Activated naive CD8-positive, alpha-beta T cell treated with anti-CD3 and anti-CD28 coated beads, Interleukin-2, amount 50 U/mL, for 24 hours (primary cell): Measurements from ENCODE around the gene ULK4.

Source experiments
- ATAC-seq: fragments of 150-1000 bp; cut with Tn5 transposase; one replicate; pipeline ENCODE4 v1.10.0; 2021
- DNase-seq: peaks from one replicate; pipeline ENCODE4 v3.0.0; 2021
- H3K27ac Mint-ChIP-seq: one replicate; pipeline ENCODE4 v1.8.0; 2021; ENCODE audit warnings: mild to moderate bottlenecking, mixed read lengths
- H3K27me3 Mint-ChIP-seq: one replicate; pipeline ENCODE4 v1.8.0; 2021; ENCODE audit warnings: mixed read lengths
- H3K36me3 Mint-ChIP-seq: one replicate; pipeline ENCODE4 v1.8.0; 2021; ENCODE audit warnings: low read depth, mixed read lengths
- H3K4me1 Mint-ChIP-seq: one replicate; pipeline ENCODE4 v1.8.0; 2021; ENCODE audit warnings: mixed read lengths
- H3K4me3 Mint-ChIP-seq: one replicate; pipeline ENCODE4 v1.8.0; 2021; ENCODE audit warnings: mild to moderate bottlenecking, moderate library complexity, mixed read lengths
- H3K9me3 Mint-ChIP-seq: one replicate; pipeline ENCODE4 v1.8.0; 2021; ENCODE audit warnings: mixed read lengths

ULK4 gene

DNA sequence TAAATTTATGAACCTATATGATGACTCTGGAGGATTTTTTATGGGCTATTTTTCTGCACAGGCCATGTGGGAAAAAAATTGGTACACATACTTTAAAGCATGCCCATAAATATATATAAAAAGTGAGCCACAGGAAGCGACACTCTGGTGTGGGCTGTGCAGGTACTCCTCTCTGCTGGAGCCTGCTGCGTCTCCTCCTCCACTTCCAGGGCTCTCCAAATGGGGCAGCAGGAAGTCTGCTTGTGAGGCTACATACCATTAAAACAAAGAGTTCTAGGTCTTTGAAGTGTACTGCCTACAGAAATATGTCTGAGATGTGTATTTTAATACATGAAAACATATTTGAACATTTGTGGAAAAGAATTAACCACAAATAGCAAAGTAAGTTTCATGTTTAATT, 627.5 kb downstream of the ULK4 start:
- DNase-seq (no peak), ATAC-seq (no peak)
- no peaks in the 10 kb centered on the region for H3K36me3 Mint-ChIP-seq
- H3K4me3 Mint-ChIP-seq, result no peak overlapping the region
- H3K4me1 Mint-ChIP-seq, result no peaks in the 10 kb centered on the region
- H3K27me3 Mint-ChIP-seq, result no peaks in the 10 kb centered on the region
- H3K27ac Mint-ChIP-seq, result no peak overlapping the region
- H3K9me3 Mint-ChIP-seq, result no peaks in the 10 kb centered on the region

DNA sequence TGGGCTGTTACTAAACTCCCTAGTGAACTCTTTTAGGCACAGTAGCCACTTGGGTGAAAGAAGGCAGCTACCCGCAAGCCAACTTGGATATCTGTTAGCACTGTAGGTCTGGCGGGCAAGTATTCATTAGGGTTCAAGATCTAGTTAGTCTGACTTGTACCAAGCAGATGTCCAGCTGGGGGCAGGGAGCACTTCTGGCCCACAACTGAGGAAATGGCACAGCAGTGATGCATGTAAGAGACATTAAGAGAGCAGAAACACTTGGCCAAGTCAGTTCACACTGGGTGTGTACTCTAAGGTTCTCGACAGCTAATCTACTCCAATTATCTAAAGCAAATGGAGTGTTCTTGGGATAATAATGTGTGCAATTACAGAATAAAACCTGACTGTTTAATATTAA, 630.9 kb downstream of the ULK4 start:
- no peak overlapping the region for H3K4me3 Mint-ChIP-seq
- no peaks in the 10 kb centered on the region for H3K36me3 Mint-ChIP-seq
- H3K27ac Mint-ChIP-seq, result no peak overlapping the region
- DNase-seq (no peak), ATAC-seq (no peak)
- H3K4me1 Mint-ChIP-seq, result no peaks in the 10 kb centered on the region
- H3K9me3 Mint-ChIP-seq, result no peaks in the 10 kb centered on the region
- no peaks in the 10 kb centered on the region for H3K27me3 Mint-ChIP-seq

DNA sequence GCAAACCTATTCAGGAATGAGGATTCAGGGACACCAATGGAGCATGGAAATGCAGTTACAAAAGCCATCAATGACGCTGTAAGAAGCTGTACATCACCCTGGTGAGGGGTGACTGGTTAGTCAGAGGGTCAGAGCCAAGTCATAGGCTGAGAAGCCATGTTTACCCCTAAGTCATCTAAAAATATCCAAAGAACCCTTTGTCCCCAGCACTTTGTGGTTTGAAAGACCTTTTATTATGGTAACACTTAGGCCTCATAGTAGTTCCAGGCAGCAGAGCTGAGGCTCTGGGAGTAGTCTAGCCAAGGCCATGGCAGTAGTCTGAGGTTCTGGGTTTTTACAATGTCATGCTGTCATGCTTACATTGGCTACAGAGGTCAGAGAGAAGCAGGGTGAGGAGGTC, 631.4 kb downstream of the ULK4 start:
- Mint-ChIP-seq H3K4me3 (no peak overlapping the region), H3K4me1 (no peaks in the 10 kb centered on the region), H3K9me3 (no peaks in the 10 kb centered on the region), H3K27ac (no peak overlapping the region), H3K36me3 (no peaks in the 10 kb centered on the region), H3K27me3 (no peaks in the 10 kb centered on the region)
- DNase-seq, result no peak
- ATAC-seq, result no peak

DNA sequence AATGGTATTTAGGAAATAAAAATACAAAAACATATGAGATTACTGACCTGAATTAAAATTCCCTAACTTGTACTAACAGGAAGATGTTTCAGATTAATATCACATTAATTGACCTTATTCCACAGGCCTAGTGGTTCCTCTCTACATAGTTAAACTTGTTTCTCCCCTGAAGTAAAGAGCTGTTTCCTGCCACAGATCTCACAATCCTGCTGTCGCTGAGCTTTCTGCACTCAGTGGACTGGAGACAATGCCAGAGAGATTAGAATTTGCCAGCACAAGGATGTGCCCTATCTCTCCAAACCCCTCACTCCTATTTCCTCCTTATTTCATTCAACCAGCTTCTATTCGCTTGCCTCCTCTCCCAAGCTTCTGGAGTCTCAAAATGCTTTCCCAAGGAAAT, 632.0 kb downstream of the ULK4 start:
- DNase-seq (no peak), ATAC-seq (no peak)
- H3K4me3 Mint-ChIP-seq, result no peak overlapping the region
- no peaks in the 10 kb centered on the region for H3K4me1 Mint-ChIP-seq
- no peaks in the 10 kb centered on the region for H3K36me3 Mint-ChIP-seq
- H3K27me3 Mint-ChIP-seq, result no peaks in the 10 kb centered on the region
- H3K27ac Mint-ChIP-seq, result no peak overlapping the region
- no peaks in the 10 kb centered on the region for H3K9me3 Mint-ChIP-seq

DNA sequence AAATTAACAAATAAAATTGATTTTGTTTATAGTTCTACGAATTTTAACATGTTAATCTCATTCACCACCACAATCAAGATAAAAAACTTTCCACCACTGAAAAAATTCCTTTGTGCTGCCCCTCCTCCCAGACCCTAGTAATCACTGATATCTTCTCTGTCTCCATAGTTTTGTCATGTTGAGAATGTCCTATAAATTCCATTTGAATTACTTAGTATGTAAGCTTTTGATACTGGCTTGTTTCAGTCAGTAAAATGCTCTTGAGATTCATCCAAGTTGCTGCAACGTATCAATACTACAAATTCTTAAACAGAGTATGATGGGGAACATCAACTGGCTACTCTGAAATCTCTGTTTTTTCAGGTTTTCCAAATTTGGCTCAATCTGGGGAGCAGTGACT, 633.0 kb downstream of the ULK4 start:
- Mint-ChIP-seq H3K27ac (no peak overlapping the region), H3K4me1 (no peaks in the 10 kb centered on the region), H3K36me3 (no peaks in the 10 kb centered on the region), H3K9me3 (no peaks in the 10 kb centered on the region), H3K4me3 (no peak overlapping the region), H3K27me3 (no peaks in the 10 kb centered on the region)
- DNase-seq, result no peak
- ATAC-seq, result no peak

DNA sequence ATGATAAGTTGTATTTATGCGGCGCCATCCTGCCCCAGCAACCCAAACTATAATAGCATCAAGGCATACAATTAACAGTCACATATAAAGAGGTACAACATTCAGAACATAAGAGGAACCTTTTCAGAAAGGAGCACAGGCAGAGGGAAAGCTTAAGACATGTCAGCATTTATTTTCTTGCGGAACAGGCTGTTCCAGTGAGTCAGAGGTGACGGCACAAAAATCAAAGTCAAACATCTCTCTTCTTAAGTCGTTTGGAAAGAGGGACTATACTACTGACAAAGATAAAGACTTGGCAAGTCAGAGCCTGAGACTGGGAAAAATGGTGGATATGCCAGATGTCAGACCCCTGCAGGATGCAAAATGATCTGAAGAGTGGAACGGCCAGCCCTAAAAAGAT, 634.2 kb downstream of the ULK4 start:
- no peaks in the 10 kb centered on the region for H3K27me3 Mint-ChIP-seq
- no peaks in the 10 kb centered on the region for H3K9me3 Mint-ChIP-seq
- no peak overlapping the region for H3K27ac Mint-ChIP-seq
- no peak overlapping the region for H3K4me3 Mint-ChIP-seq
- DNase-seq (no peak), ATAC-seq (no peak)
- H3K4me1 Mint-ChIP-seq, result no peaks in the 10 kb centered on the region
- no peaks in the 10 kb centered on the region for H3K36me3 Mint-ChIP-seq

DNA sequence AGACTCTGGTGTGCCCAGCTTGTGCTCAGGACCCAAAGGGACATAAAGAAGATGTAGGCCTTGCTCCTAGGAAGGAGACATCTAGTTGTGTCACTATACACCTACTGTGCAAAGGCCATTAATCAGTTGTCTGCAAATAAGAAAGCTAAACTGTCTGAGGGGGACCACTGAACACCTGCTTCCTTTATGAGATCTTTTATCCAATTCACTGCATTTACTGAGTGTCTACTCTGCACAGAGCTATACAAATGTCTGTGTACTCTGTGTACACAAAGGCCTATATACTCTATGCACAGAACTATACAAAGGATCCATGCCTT, 637.8 kb downstream of the ULK4 start:
- Mint-ChIP-seq H3K27me3 (no peaks in the 10 kb centered on the region), H3K27ac (no peak overlapping the region), H3K4me1 (no peaks in the 10 kb centered on the region), H3K36me3 (no peaks in the 10 kb centered on the region), H3K4me3 (no peak overlapping the region), H3K9me3 (no peaks in the 10 kb centered on the region)
- ATAC-seq (no peak), DNase-seq (no peak)

DNA sequence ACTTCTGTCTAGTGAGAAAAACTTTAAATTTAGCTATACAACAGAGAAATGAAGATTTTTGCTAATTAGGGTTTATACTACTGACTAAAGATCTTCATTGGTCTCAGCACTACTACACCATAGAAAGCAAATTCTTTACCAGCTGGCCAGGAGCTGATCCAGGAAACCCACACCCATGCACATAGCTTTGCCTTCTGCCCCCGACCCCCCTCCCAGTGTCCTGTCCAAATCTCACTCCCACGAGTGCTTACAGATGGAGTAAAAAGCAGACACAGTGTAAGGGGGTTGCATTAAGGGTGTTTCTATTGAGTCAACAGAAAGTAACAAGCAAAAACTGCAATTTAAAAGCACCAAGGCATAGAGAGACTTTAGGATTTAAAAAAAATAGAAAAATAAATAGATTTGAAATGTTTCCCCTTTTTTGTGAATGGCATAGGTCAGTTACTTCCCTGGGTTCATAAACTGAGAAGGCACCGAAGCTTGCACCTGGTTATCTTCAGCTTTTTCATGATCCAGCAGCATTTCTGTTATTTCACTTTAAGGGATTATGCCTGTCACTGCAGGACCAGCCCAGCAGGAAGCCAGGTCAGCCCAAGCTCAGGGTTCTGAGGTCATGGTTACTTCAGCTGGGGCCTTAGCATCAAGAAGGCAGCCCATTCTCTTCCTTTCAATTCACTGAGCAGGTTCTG, 638.3 kb downstream of the ULK4 start:
- no peaks in the 10 kb centered on the region for H3K4me1 Mint-ChIP-seq
- DNase-seq, result no peak
- no peaks in the 10 kb centered on the region for H3K27me3 Mint-ChIP-seq
- H3K9me3 Mint-ChIP-seq, result no peaks in the 10 kb centered on the region
- H3K36me3 Mint-ChIP-seq, result no peaks in the 10 kb centered on the region
- H3K27ac Mint-ChIP-seq, result no peak overlapping the region
- no peak overlapping the region for H3K4me3 Mint-ChIP-seq
- no peak for ATAC-seq

DNA sequence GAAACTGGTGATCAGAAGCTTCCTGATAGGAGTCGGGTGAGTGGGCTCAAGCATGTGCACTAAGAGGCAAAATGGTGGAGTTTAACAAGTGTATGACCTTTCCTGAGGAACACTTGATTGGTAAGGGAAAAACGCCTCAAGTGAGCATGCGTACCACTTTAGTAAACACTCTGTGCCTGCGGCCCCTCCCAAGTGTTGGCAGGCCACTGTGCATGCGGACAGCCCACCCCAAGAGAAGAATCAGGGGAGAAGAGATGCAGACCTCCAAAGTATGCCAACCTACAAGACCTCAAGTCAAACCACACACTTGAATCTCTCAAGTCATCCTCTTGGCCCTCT, 640.3 kb downstream of the ULK4 start:
- Mint-ChIP-seq H3K27me3 (no peaks in the 10 kb centered on the region), H3K27ac (no peak overlapping the region), H3K4me1 (no peaks in the 10 kb centered on the region), H3K36me3 (no peaks in the 10 kb centered on the region), H3K9me3 (no peaks in the 10 kb centered on the region), H3K4me3 (no peak overlapping the region)
- no peak for DNase-seq
- ATAC-seq, result no peak

DNA sequence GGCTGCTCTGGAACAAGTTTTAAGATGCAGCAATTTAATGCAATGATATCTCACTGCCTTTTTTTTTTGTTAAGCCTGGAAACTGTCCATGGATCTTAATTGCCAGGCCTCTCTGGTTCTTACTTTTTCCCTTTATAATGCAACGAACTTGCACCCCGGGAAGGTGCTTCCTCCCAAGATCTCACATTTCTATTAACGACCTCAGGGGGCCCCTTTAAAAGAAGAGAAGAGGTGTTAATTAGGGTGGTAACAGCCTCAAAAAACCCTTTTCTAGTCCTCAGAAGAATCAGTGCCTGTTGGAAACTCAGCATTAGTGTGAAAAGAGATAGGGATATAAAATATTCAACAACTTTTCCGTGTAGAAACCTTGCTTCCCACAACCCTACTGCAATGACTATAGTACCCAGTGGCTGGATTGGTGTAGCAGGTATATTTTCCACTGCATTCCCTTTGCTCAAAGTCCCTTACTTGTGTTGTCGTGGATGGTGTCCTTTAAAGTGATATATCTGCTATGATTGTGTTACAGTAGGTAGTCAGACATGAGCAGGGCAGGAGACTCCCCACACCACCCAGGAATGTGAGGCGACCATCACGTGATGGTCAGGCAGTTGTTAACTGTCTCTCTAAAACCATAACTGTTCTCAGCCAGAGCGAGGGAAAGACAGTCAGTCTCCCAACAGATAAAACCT, 640.8 kb downstream of the ULK4 start:
- Mint-ChIP-seq H3K27me3 (no peaks in the 10 kb centered on the region), H3K4me3 (no peak overlapping the region), H3K36me3 (no peaks in the 10 kb centered on the region), H3K27ac (no peak overlapping the region), H3K9me3 (no peaks in the 10 kb centered on the region), H3K4me1 (no peaks in the 10 kb centered on the region)
- DNase-seq, result no peak
- ATAC-seq, result no peak

DNA sequence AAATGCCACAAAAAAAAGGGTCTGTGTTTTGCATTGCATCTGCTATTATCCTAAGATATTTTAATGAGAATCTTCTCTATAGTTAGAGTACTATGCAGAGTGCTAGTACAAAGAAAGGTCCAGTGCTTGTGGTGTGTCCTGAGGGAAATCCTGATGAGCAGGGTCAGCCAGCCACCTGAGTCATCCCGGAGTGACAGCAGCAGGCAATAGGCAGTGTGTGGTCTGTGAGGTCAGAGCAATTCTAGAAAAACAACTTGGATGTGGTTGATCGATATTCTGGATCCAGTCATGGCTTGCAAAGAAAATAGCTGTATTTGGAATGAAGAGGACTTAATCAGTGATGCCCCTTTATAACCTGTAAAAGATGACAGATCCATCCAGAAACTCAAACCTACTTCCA, 643.4 kb downstream of the ULK4 start:
- Mint-ChIP-seq H3K36me3 (no peaks in the 10 kb centered on the region), H3K4me1 (no peaks in the 10 kb centered on the region), H3K27ac (no peak overlapping the region), H3K27me3 (no peaks in the 10 kb centered on the region), H3K9me3 (no peaks in the 10 kb centered on the region), H3K4me3 (no peak overlapping the region)
- no peak for ATAC-seq
- DNase-seq, result no peak

DNA sequence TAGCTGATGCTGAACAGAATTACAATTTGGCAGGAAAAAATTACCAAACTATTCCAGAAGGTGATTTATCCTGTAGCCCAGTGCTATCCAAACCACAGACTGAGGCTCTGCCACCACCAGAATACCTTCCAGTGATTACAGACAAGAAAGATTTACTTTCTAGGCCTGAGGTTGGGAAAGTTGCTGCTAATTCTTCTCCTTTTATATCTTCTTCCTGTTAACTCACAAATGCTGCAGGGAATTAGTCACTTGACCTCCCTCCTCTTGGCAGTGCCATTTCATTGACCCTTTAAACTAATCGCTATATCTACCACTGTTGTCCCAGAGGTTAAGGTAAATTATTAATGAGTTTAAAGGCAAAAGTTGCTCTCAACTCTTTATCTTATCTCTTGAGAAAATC, 644.2 kb downstream of the ULK4 start:
- no peak overlapping the region for H3K4me3 Mint-ChIP-seq
- no peaks in the 10 kb centered on the region for H3K36me3 Mint-ChIP-seq
- no peaks in the 10 kb centered on the region for H3K9me3 Mint-ChIP-seq
- H3K4me1 Mint-ChIP-seq, result no peaks in the 10 kb centered on the region
- H3K27ac Mint-ChIP-seq, result no peak overlapping the region
- ATAC-seq (no peak), DNase-seq (no peak)
- H3K27me3 Mint-ChIP-seq, result no peaks in the 10 kb centered on the region

DNA sequence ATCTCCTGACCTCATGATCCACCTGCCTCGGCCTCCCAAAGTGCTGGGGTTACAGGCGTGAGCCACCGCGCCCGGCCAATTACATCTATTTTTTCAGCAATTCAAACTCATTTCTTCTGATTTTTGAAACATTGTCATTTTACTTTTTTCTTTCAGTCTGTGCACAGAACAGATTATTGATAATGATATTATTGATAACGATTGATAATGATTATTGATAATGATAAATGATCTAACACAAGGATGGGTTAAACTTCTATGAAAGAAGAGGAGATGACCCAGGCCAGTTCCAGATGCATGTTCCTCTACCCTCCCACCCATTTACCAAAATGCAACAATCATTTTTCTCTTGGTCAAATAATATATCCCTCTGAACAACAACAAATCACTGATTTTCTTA, 644.6 kb downstream of the ULK4 start:
- DNase-seq, result no peak
- H3K4me3 Mint-ChIP-seq, result no peak overlapping the region
- no peak for ATAC-seq
- H3K4me1 Mint-ChIP-seq, result no peaks in the 10 kb centered on the region
- no peaks in the 10 kb centered on the region for H3K27me3 Mint-ChIP-seq
- H3K9me3 Mint-ChIP-seq, result no peaks in the 10 kb centered on the region
- H3K36me3 Mint-ChIP-seq, result no peaks in the 10 kb centered on the region
- no peak overlapping the region for H3K27ac Mint-ChIP-seq

DNA sequence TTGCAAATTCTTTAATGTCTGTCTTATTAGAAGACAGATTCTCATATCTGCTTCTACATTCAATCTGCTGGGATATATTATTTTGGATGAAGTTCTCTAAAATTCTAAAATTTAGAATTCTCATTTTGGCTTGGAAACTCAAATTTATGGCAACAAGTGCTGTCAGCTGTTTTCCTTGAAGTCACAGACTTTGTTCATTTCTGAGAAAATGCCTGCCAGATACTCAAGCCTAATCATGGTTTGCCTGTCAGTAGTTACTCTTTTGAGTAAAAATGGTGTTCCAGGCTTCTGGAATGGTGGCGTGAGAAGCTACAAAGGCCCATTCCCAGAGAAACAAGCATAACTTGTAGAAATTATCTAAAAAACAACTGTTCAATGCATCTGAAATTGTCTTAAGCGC, 646.8 kb downstream of the ULK4 start:
- no peak overlapping the region for H3K27ac Mint-ChIP-seq
- no peaks in the 10 kb centered on the region for H3K9me3 Mint-ChIP-seq
- H3K4me1 Mint-ChIP-seq, result no peaks in the 10 kb centered on the region
- ATAC-seq (no peak), DNase-seq (no peak)
- no peaks in the 10 kb centered on the region for H3K27me3 Mint-ChIP-seq
- H3K4me3 Mint-ChIP-seq, result no peak overlapping the region
- no peaks in the 10 kb centered on the region for H3K36me3 Mint-ChIP-seq

DNA sequence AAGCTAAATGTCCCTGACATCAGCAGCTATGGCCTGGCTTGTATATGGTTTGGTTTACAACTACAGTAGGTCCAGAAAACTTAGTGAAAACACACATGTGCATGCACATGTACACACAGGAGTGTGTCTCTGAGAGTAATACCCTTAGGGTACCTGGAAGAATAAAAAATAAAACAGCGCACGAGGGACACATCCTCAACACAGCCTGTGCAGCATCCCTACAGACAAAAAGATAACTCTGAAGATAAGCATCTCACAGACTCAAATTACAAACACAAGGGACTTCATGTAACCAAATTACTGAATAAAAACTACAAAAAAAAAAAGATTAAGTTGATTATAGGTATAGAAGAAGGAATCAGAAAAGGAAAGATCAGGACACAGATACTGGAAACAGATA, 653.8 kb downstream of the ULK4 start:
- H3K27ac Mint-ChIP-seq, result no peak overlapping the region
- no peak for ATAC-seq
- H3K4me3 Mint-ChIP-seq, result no peak overlapping the region

DNA sequence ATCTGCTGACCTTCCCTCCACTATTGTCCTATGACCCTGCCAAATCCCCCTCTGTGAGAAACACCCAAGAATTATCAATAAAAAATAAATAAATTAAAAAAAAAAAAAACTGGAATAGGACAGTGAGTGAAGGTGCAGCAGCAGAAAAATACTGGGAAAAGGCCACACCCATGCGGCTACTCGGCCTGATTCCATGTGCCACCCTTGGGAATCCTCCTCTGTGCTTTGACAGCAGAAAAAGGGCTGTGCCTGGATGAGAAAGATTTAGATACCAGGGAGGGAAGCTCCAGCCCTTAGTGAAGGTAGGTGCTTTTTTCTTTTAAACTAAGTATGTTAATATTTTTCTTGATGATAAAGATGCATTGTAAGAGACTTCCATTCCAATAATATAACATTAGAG, 654.8 kb downstream of the ULK4 start:
- DNase-seq (no peak), ATAC-seq (no peak)
- Mint-ChIP-seq H3K4me3 (no peak overlapping the region), H3K9me3 (no peaks in the 10 kb centered on the region), H3K4me1 (no peaks in the 10 kb centered on the region), H3K27me3 (no peaks in the 10 kb centered on the region), H3K36me3 (peaks cover 2% of the 10 kb centered on the region), H3K27ac (no peak overlapping the region)

More for the DNA sequence above, 653.8 kb downstream of the ULK4 start:
- H3K36me3 Mint-ChIP-seq, result peaks cover 2% of the 10 kb centered on the region
- no peak for DNase-seq
- H3K9me3 Mint-ChIP-seq, result no peaks in the 10 kb centered on the region
- H3K4me1 Mint-ChIP-seq, result no peaks in the 10 kb centered on the region
- H3K27me3 Mint-ChIP-seq, result no peaks in the 10 kb centered on the region
